Pancreas (tissue), 10 donors: ENCODE data around the gene NEDD8. TPM values are rescaled to one million over a fixed set of nuclear protein-coding genes. Genes with fewer than 3 reads are reported as not detected.

ENCODE experiments used
- ATAC-seq, 4 donors: fragments of 200-7000 bp; cut with Tn5 transposase; one replicate each; pipeline versions ENCODE4 v1.8.0 to v1.9.1; 2020; ENCODE audit warnings: mild to moderate bottlenecking in 4 of 4, moderate library complexity in 4 of 4
- DNase-seq, 6 donors: peaks; one replicate each; pipeline ENCODE4 v3.0.0-alpha.2; 2020
- FAIRE-seq: peaks from 2 replicates; lab custom pipeline; 2012; peaks lifted over from hg19 to GRCh38; lab: Jason Lieb, UNC
- H3K27ac ChIP-seq, 4 donors: fragments of 200-600 bp; sonication (generic); 1 replicate in 3 of 4; 2 replicates in 1 of 4; pipeline versions ENCODE4 v1.5.0 to v1.8.0; 2020
- H3K27me3 ChIP-seq, 4 donors: fragments of 200-600 bp; one replicate each; pipeline ENCODE4 v1.8.0; 2021
- H3K36me3 ChIP-seq, 3 donors: fragments of 200-600 bp; sonication (generic) in 1 of 3; one replicate each; pipeline versions ENCODE4 v1.5.0 to v1.8.0; 2020 to 2021
- H3K4me1 ChIP-seq, 3 donors: fragments of 200-600 bp; one replicate each; pipeline ENCODE4 v1.8.0; 2021
- H3K4me3 ChIP-seq, 4 donors: fragments of 200-600 bp; sonication (generic) in 2 of 4; one replicate each; pipeline versions ENCODE4 v1.5.0 to v1.8.0; 2020 to 2021
- H3K9me3 ChIP-seq, 4 donors: fragments of 200-600 bp; one replicate each; pipeline ENCODE4 v1.8.0; 2021
- CTCF ChIP-seq, 4 donors: fragments of 200-600 bp; sonication (generic) in 3 of 4; IDR thresholded peaks; one replicate each; pipeline versions ENCODE4 v1.5.0 to v1.8.0; 2021; ENCODE audit warnings: antibody characterized with exemption in 4 of 4
- WGBS, 2 donors: extraction: QIAGEN DNeasy Blood & Tissue Kit; methylation state at CpG; one replicate each; pipeline ENCODE4 v1.1.7; 2013; 5-methylcytosine and 5-hydroxymethylcytosine counted together
- intact Hi-C, 3 donors: fragments of 100-400 bp; cut with DNase I; formaldehyde crosslinking; loops; one replicate each; pipeline versions ENCODE4 v1.11.1 to v1.14.2; 2022
- polyA plus RNA-seq, 2 donors: library from polyadenylated mRNA; stranded (reverse); fragments of 200-250 nt; gene quantifications; one replicate each; pipeline ENCODE4 v1.2.3, GENCODE V29; 2013
- total RNA-seq, 6 donors: library from RNA; stranded (reverse); fragmentation: NEBNext Ultra II Directional in 4 of 6; extraction: Animal tissue kit (Norgen Biotek cat#: 25700) in 4 of 6; gene quantifications; one replicate each; pipeline versions ENCODE4 v1.2.1 to v1.2.4, GENCODE V29; 2021 to 2023
- donor health status: healthy with polysubstance abuse.
- donor health status: DM: no; HTN: no; CAD: no; lungs with moderate emphysema.
- donor health status: DM: no; HTN: no; CAD: no.
- donor health status: control.
- donor health status: control.
- donor health status: Bipolar disorder and iron deficiency.
- donor health status: DM: yes; HTN: yes; CAD: no.
- donor health status: DM: no; HTN: no; CAD: no.
- donor health status: DM: no; HTN: no; CAD: no.
- donor health status: DM: yes; HTN: yes; CAD: no.

NEDD8 gene
- total and polyA plus RNA-seq, 8 donors = 32.5 to 118 (median 55.4) TPM

GRCh38 chr14:24255931-24256711 lies 24.0 kb upstream of the NEDD8 start:
- FAIRE-seq = no peak
- intact Hi-C loops = no loop called here

GRCh38 chr14:24255438-24255837 lies 23.3 kb upstream of the NEDD8 start:
- intact Hi-C loops = no loop called here
- WGBS, 2 donors = 88% methylated on average over 8 of the region's 8 CpGs
- FAIRE-seq (no peak), ATAC-seq (no peak), DNase-seq (no peak)
- Histone ChIP-seq H3K9me3 (no peaks in the 10 kb centered on the region), H3K27ac (no peak overlapping the region), H3K27me3 (no peaks in the 10 kb centered on the region), H3K4me3 (no peak overlapping the region), H3K4me1 (no peaks in the 10 kb centered on the region), H3K36me3 (no peaks in the 10 kb centered on the region)
- TF ChIP-seq CTCF (IDR thresholded peaks at IDR 0.05) = no peak

More at GRCh38 chr14:24255931-24256711, 24.0 kb upstream of the NEDD8 start:
- no peaks in the 10 kb centered on the region for H3K4me1 ChIP-seq
- no peaks in the 10 kb centered on the region for H3K36me3 ChIP-seq
- 91% methylated on average over 12 of the region's 12 CpGs for WGBS, 2 donors
- ATAC-seq (no peak), DNase-seq (peak in 1 of 6 donors; percentile 18)
- no peak for TF ChIP-seq CTCF (IDR thresholded peaks at IDR 0.05)
- H3K9me3 ChIP-seq = no peaks in the 10 kb centered on the region
- no peaks in the 10 kb centered on the region for H3K27me3 ChIP-seq
- no peak overlapping the region for H3K4me3 ChIP-seq
- no peak overlapping the region for H3K27ac ChIP-seq

GRCh38 chr14:24254630-24255392 lies 22.6 kb upstream of the NEDD8 start:
- no peak for FAIRE-seq
- 93 to 94% methylated on average over 19 of the region's 19 CpGs for WGBS, 2 donors
- H3K4me1 ChIP-seq = no peaks in the 10 kb centered on the region
- no peak overlapping the region for H3K27ac ChIP-seq
- TF ChIP-seq CTCF (IDR thresholded peaks at IDR 0.05) = no peak
- ATAC-seq = no peak
- no peaks in the 10 kb centered on the region for H3K27me3 ChIP-seq
- peak in 2 of 6 donors; percentile 34 to 50 for DNase-seq
- intact Hi-C loops = no loop called here
- H3K4me3 ChIP-seq = no peak overlapping the region
- H3K36me3 ChIP-seq = no peaks in the 10 kb centered on the region
- H3K9me3 ChIP-seq = no peaks in the 10 kb centered on the region

- Histone ChIP-seq H3K4me1 (no peaks in the 10 kb centered on the region), H3K4me3 (no peak overlapping the region), H3K27me3 (no peaks in the 10 kb centered on the region), H3K9me3 (no peaks in the 10 kb centered on the region), H3K27ac (no peak overlapping the region), H3K36me3 (no peaks in the 10 kb centered on the region)
- FAIRE-seq (no peak), DNase-seq (peak in 1 of 6 donors; percentile 35), ATAC-seq (no peak)
- TF ChIP-seq CTCF (IDR thresholded peaks at IDR 0.05) = no peak
- intact Hi-C loops = no loop called here
- WGBS, 2 donors = 77 to 84% methylated on average over 7 of the region's 7 CpGs
Measured at GRCh38 chr14:24253936-24254335, 21.8 kb upstream of the NEDD8 start.
